Fibroblast of skin of scalp (primary cell): ENCODE measurements around the gene RAB3C.
A peak's percentile ranks its signal among the peaks of the same experiment; 100 is the strongest.

ENCODE experiments used
- DNase-seq: peaks from one replicate; pipeline ENCODE4 v3.0.0-alpha.2; 2013

RAB3C gene

GRCh38 chr5:58890701-58891085 is 307.8 kb downstream of the RAB3C start:
- no peak for DNase-seq

- peak; percentile 95 for DNase-seq
These were observed 308.5 kb downstream of the RAB3C start for GRCh38 chr5:58891086-58891970.

GRCh38 chr5:58891971-58892343 is 309.1 kb downstream of the RAB3C start:
- no peak for DNase-seq

GRCh38 chr5:58893551-58893950 is 310.7 kb downstream of the RAB3C start:
- DNase-seq: no peak

GRCh38 chr5:58898006-58898405 is 315.1 kb downstream of the RAB3C start:
- DNase-seq: peak; percentile 52

GRCh38 chr5:58898538-58898937 is 315.7 kb downstream of the RAB3C start:
- no peak for DNase-seq

GRCh38 chr5:58901271-58901670 is 318.4 kb downstream of the RAB3C start:
- no peak for DNase-seq

- DNase-seq: no peak
These were observed 319.4 kb downstream of the RAB3C start for GRCh38 chr5:58902305-58902704.

- no peak for DNase-seq
These were observed 319.9 kb downstream of the RAB3C start for GRCh38 chr5:58902765-58903164.

- no peak for DNase-seq
These were observed 321.9 kb downstream of the RAB3C start for GRCh38 chr5:58904737-58905136.

- no peak for DNase-seq
These were observed 323.1 kb downstream of the RAB3C start for GRCh38 chr5:58905944-58906343.
